GM06990 (cell line): ENCODE measurements around the gene LRFN4.

Experiments
- DNase-seq: peaks from one replicate; pipeline ENCODE4 v3.0.0-alpha.2; 2011; ENCODE audit not compliant: insufficient read length; ENCODE audit errors: extremely low read depth
- H3K27me3 ChIP-seq: replicated peaks from 2 replicates; pipeline ENCODE4 v1.6.0; 2011; ENCODE audit warnings: low read length; ENCODE audit not compliant: control insufficient read depth, insufficient read depth
- H3K36me3 ChIP-seq: 2 replicates; pipeline ENCODE4 v1.5.1; 2011; ENCODE audit warnings: low read length; ENCODE audit not compliant: control insufficient read depth, insufficient read depth
- H3K4me3 ChIP-seq: replicated peaks from 2 replicates; pipeline ENCODE4 v1.5.1; 2011; ENCODE audit warnings: low read depth, mild to moderate bottlenecking, control low read depth, low read length
- TF ChIP-seq, protein P1 (sequence below): IDR thresholded peaks from 2 replicates; pipeline ENCODE4 v1.5.1; 2011; ENCODE audit warnings: low read length, control low read depth, mild to moderate bottlenecking, inconsistent platforms; ENCODE audit not compliant: insufficient read depth, poor library complexity, severe bottlenecking

The LRFN4 gene

DNA sequence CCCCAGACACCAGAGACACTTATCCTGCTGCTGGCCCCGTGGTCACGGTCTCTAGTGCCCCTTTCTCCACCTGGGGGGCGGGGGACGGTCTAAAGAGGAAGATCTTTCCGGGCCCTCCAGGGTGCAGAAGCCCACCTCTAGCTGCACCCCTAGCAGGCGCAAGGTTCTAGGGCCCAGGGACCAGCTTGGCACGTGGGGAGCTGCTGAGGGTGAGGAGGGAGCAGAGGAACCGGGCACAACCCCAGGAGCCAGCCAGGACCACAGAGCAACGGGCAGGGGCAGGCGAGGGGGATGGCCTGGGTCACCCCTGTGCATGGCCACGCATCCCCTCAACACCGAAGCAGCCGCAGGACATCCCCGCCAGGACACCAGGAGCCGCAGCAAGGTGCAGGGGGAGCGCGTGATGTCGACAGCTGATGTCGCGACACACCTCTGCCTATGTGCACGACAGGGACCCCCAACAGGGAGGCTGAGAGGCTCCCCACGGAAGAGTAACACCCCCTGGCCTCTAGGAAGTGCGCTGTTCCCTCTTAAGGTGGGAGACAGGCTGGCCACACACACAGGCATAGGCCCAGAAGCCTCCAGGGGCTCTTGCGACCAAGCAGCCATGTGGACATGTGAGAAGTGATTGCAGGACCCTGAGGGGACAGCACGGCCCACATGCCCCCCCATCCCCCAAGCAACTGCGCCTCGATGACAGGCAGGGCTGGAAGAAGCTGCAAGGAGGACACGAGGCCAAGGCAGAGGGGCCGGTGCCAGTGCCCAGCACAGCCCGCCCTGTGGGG is 5.1 kb downstream of the LRFN4 start:
- DNase-seq, result no peak
- TF ChIP-seq, protein P1, sequence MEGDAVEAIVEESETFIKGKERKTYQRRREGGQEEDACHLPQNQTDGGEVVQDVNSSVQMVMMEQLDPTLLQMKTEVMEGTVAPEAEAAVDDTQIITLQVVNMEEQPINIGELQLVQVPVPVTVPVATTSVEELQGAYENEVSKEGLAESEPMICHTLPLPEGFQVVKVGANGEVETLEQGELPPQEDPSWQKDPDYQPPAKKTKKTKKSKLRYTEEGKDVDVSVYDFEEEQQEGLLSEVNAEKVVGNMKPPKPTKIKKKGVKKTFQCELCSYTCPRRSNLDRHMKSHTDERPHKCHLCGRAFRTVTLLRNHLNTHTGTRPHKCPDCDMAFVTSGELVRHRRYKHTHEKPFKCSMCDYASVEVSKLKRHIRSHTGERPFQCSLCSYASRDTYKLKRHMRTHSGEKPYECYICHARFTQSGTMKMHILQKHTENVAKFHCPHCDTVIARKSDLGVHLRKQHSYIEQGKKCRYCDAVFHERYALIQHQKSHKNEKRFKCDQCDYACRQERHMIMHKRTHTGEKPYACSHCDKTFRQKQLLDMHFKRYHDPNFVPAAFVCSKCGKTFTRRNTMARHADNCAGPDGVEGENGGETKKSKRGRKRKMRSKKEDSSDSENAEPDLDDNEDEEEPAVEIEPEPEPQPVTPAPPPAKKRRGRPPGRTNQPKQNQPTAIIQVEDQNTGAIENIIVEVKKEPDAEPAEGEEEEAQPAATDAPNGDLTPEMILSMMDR, result no peak
- Histone ChIP-seq H3K36me3 (peaks cover 4% of the 10 kb centered on the region), H3K4me3 (no peak overlapping the region), H3K27me3 (no peaks in the 10 kb centered on the region)

DNA sequence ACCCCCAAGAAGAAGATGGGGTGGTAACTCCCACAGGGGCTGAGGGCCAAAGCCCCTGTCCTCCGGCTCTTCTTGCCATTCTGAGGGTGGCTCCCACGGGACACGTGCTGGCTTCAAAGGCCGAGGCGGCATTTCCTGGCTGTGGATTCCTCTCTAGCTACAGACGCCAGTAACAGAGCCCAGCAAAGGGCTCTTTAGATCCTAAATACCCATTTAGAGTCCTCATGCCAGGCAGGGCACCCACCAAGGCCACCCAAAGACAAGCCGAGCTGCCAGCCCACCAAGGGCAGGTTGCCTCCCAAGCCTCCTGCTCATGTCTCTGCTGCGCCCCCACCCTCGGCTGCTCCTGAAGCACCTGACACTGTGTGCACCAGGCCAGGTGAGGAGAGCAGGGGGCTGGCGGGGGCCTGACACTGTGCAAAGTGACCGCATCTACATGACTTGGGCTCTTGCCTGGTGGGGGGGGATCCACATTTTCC is 5.7 kb downstream of the LRFN4 start:
- Histone ChIP-seq H3K27me3 (no peaks in the 10 kb centered on the region), H3K36me3 (peaks cover 4% of the 10 kb centered on the region), H3K4me3 (no peak overlapping the region)
- TF ChIP-seq, protein P1, result no peak
- DNase-seq, result no peak

DNA sequence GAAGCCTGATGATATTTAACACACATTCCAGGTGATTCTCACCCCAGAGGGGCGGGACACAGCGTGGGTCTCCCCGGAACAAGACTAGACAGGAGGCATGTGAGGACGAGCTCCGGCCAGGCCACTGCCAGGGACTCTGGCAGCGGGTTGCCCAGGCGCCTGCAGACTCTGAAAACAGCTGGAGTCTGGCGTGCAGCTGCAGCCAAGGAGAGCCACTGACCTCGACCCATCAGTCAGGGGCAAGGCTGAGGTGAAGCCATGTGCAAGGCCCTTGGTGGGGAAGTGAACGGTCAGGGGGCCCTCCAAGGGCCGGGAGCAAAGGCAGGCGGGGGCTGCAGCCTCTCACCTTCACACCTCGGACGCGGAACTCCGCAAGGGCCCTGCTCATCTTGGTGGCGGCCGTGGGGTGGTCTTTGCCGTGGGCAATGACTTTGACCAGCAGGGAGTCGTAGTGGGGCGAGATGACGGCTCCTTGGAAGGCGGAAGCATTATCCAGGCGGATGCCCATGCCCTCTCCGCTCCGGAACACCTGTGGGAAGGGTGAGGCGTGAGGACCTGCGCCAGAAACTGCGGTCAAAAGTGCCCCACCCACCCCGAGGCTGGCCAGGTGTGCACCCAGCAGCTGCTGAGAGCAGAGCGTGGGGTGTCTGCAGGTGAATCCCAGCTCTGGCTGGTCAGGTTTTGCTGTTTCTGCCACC is 6.7 kb downstream of the LRFN4 start:
- no peaks in the 10 kb centered on the region for H3K27me3 ChIP-seq
- no peak overlapping the region for H3K4me3 ChIP-seq
- DNase-seq, result no peak
- TF ChIP-seq, protein P1, result no peak
- peaks cover 4% of the 10 kb centered on the region for H3K36me3 ChIP-seq

DNA sequence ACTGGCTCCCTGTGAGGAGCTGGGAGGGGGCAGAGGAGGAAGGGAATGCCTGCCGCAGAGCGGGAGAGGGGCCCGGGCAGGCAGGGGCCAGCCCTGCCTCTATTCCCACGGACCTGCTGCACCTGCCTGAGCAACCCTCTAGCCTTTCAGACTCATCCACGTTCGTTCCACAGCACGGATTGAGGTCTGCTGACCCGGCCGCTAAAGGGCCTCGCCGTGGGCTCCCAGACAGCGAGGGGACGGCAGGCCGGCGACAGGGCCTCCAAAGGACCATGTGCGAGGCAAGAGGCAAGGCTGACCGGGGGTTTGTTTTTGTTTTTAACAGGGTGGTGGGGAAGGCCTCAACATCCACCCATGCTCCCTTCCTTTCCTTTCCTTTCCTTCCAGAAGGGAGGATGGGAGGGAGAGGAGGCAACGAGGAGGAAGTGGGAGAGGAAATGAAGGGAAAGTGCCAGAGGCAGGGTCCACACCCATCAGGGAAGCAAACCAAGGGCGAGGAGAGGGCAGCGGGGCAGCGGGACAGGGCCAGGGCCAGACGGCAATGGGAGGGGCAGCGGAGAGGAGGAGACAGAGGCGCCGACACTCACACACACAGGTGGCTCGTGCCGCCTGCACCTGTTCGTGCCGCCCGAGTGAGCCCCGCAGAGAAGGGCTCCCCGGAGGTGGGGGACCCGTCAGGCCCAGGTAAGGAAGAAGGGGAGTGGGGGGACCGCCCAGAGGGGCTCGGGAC is 7.5 kb downstream of the LRFN4 start:
- H3K4me3 ChIP-seq, result no peak overlapping the region
- H3K36me3 ChIP-seq, result peaks cover 2% of the 10 kb centered on the region
- H3K27me3 ChIP-seq, result no peaks in the 10 kb centered on the region
- TF ChIP-seq, protein P1, result no peak
- no peak for DNase-seq

DNA sequence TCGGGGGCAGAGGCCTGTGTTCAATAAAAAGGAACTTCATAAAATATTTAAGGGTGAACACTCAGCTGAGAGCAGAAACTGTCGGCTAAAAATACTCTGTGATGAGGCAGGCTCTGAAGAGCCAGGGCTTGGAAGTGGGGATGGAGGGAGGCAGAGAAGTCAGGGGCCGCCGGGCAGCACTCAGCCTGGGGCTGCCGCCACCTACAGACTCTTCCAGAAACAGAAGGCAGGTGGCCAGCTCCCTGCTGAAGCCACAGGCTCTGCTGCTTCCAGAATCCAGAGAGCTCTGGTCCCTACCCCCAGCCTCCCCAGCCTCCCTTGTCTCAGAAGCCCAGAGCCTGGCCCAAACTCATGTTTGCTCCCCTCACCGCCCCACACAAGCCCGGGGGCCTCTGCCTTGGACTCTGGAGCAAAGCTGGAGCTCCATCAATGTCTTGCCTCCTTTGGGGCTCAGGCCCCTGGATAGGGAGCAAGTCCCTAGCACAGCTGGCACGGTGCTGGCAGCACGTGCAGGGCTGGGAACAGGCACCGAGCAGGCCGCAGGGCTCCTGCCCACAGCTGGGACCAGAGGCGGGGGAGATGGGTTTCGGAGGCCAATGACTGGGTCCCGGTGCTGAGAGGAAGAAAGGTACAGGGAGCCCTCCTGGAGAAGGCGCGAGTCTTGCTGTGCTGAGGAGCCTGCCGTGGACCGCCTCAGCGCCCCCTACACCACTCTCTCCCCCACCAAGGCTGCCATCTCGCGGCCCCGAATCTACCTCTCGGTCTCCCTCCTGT is 8.2 kb downstream of the LRFN4 start:
- TF ChIP-seq, protein P1, result no peak
- no peaks in the 10 kb centered on the region; the same call in 1 of the 2 replicates for H3K36me3 ChIP-seq
- H3K27me3 ChIP-seq, result no peaks in the 10 kb centered on the region
- no peak for DNase-seq
- no peak overlapping the region for H3K4me3 ChIP-seq
